Stimulated activated naive CD8-positive, alpha-beta T cell treated with anti-CD3 and anti-CD28 coated beads, Interleukin-15, Interleukin-2, amounts not matched to agents 100 U/mL and 50 U/mL, for 24 hours (primary cell): ENCODE measurements around the gene PI4KA.
"Not testable (repeated sequence)": the region's sequence is repeated elsewhere in the genome, so short reads cannot be mapped to it uniquely, and the experiment has no call there.

Experiments
- ATAC-seq: fragments of 150-1000 bp; cut with Tn5 transposase; one replicate; pipeline ENCODE4 v1.10.0; 2021
- DNase-seq: peaks from one replicate; pipeline ENCODE4 v3.0.0; 2021

The PI4KA gene

DNA sequence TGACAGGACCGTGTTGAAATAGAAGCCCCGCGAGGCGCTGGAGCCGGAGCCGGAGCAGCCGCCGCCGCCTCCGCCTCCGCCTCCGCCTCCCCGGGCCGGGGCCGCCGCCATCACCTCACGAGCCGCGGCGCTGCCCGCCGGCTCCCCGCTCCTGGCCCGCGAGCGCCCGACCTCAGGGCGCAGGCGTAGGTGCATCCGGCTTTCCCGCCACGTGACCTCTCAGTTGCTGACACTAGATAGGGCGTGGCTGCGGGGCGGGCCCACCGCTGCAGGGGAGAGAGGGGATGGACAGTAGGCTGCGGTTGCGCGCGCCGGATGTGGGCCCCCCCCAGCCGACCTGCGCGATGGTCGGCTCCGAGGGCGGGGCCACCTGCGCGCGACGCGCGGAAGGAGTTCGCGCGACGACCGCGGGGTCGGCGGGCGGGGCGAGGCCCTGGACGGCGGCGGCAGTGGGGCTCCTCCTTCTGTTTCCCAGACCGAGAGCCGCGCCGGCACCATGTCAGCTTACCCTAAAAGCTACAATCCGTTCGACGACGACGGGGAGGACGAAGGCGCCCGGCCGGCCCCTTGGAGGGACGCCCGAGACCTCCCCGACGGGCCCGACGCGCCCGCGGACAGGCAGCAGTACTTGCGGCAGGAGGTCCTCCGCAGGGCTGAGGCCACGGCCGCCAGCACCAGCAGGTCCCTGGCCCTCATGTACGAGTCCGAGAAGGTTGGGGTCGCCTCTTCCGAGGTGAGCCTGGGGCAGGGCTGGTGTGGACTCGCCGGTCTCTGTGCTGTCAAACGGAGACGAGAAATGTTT is at the start of gene PI4KA, which contains the start of gene SNAP29:
Gene PI4KA (minus strand): TSS at position 197 of the 802 bp plus-strand sequence. CDS start 86 bp downstream, at position 111.
Gene SNAP29 (plus strand): TSS at position 393 of the 802 bp plus-strand sequence. CDS start 104 bp downstream, at position 497.
- peak; percentile 96 for ATAC-seq
- DNase-seq: peak; percentile 99

DNA sequence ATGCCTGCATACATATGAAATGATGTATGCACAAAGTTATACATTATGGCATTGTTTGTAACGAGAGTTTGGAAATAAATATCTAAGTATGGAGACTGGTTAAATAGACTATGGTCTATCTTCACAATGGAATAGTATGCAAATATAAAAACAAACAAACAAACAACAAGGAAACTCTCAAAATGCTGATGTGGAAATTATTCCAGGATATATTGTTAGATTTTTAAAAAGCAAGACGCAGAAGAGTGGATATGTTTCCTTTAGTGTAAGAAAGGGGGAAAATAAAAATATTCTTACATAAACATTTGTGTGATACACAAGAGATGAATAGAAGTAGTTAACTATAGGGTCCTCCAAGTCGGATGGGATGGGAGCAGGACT is 47.8 kb upstream of the PI4KA start:
- DNase-seq (no peak), ATAC-seq (no peak)

GRCh38 chr22:20905415-20906386 is 47.1 kb upstream of the PI4KA start:
- DNase-seq (no peak), ATAC-seq (no peak)

DNA sequence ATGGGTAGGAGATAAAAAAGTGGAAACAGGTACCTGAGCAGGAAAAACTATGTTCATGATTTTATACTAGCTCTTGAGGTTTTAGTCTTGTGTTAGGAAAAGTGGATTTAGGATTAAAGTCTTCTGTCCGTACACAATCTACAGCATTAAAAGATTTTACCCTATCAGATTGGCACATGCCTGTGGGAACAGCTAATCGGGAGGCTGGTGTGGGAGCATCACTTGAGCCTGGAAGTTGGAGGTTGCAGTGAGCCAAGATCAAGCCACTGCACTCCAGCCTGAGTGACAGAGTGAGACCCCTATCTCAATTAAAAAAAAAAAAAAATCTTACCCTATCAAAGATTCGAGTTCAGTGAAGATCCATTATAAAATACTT is 46.4 kb upstream of the PI4KA start:
- DNase-seq: no peak
- ATAC-seq: no peak

GRCh38 chr22:20904008-20904979 is 45.7 kb upstream of the PI4KA start:
- no peak for DNase-seq
- no peak for ATAC-seq

GRCh38 chr22:20903093-20903492 is 44.5 kb upstream of the PI4KA start:
- no peak for ATAC-seq
- no peak for DNase-seq

GRCh38 chr22:20901093-20902033 is 42.8 kb upstream of the PI4KA start:
- not testable (repeated sequence) for ATAC-seq, DNase-seq

GRCh38 chr22:20899827-20900423 is 41.3 kb upstream of the PI4KA start:
- no peak for DNase-seq
- ATAC-seq: no peak

DNA sequence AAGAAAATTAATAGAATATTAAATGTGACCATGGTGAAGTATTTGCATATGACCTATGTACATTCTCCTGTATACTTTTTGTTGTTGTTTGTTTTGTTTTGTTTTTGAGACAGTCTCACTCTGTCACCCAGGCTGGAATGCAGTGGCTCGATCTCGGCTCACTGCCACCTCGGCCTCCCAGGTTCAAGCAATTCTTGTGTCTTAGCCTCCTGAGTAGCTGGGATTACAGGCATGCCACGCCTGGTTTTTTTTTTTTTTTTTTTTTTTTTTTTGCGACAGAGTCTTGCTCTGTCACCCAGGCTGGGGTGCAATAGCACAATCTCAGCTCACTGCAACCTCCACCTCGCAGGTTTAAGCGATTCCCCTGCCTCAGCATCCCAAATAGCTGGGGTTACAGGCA is 39.1 kb upstream of the PI4KA start:
- not testable (repeated sequence) for ATAC-seq, DNase-seq

DNA sequence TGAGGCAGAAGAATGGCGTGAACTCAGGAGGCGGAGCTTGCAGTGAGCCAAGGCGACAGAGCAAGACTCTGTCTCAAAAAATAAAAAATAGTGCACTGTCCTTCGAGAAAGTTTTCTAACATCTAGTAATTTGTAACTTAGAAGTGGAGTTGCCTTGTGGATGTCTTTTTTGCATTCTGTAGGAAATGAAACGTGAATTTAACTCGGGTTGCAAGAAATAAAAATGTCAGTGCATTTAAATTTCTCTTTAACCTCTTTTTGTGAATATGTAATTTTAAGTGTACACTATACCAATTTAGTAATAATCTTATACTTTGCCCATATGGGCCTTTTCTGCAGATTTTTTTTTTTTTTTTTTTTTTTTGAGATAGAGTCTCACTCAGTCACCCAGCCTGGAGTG is 32.4 kb upstream of the PI4KA start:
- ATAC-seq: no peak
- no peak for DNase-seq

GRCh38 chr22:20889904-20890540 is 31.4 kb upstream of the PI4KA start:
- ATAC-seq: no peak
- DNase-seq: no peak

DNA sequence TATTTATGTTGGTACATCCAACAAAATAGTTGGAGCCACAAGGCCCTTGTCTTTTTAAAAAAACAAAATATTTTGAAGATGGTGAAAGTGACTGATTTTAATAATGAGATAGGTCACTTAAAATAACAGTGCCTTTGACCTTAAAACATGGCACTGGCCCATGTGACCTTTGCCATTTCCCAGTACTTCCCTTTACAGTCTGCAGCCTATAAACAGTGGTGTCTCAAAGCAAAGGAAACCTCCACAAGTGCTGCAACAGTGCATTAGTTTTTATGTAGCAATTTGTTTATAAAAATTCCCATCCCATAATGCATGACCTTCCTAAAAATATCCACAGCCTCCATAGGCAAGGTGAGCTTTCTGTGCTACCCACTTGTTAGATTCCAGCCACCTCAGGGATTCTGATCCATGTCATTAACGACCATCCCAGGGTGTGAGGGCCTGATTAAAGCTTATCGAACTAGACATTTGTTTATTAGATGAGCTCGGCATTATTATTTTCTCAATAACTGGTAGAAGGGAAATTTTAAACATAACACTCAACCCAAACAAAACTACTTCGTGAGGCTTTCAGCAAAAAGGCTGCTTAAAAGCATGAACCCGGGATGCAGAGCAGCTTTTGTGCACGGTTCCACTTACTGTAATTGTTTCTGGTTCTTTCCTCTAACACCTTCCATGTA is 30.6 kb upstream of the PI4KA start:
- no peak for DNase-seq

DNA sequence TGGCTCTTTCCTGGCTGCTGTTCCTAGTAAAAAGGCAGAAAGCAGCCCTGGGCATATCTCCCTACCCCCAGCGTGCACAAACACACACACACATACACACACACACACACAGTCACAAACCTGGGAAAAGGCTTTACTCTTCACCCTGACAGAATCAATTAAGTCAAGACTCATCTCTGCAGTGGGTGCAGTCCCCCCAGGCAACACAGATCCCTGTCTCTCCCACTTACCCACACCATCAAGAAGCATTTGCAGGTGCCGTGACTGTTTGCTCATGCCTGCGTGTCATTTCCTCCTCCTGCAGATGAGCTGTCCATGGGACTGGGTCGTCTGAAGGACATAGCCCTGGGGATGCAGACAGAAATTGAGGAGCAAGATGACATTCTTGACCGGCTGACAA is 28.8 kb upstream of the PI4KA start:
- ATAC-seq (no peak), DNase-seq (no peak)

More for the DNA sequence above, 30.6 kb upstream of the PI4KA start:
- ATAC-seq: no peak

DNA sequence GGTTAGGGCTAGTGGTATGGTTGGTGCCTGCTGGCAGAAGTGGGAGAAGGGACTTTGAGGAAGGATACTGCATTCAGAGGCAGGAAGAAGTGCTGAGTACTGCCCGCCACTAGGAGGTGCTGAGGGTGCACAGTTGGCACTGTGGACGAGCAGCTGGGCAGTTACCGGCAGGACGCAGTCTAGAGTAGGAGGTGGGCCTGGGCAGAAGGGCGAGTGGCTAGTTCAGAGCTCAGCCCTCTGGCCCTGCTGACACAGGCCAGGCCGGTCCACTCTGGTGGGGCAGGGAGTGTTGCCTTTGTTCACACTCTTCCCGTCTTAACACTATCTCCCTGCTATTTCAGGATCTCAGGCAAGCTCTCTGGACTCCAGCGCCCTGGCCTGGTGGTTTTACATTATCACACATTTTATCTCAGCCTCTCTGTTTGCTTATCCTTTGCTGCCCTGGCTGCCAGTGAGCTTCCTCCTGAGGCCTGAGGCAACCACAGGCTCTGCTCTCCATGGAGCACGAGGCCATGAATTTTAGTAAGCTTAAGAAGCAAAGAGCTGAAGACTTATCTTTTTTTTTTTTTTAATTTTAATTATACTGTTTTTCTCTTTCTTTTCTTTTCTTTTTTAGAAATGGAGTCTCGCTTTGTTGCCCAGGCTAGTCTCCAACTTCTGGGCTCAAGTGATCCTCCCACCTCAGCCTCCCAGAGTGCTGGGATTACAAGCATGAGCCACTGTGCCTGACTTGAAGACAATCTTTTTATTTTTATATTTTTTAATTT is 27.1 kb upstream of the PI4KA start:
- ATAC-seq: peak; percentile 67
- peak; percentile 61 for DNase-seq

GRCh38 chr22:20885017-20885556 is 26.5 kb upstream of the PI4KA start:
- DNase-seq (no peak), ATAC-seq (no peak)

GRCh38 chr22:20884454-20884853 is 25.8 kb upstream of the PI4KA start:
- ATAC-seq (peak; percentile 3), DNase-seq (no peak)

DNA sequence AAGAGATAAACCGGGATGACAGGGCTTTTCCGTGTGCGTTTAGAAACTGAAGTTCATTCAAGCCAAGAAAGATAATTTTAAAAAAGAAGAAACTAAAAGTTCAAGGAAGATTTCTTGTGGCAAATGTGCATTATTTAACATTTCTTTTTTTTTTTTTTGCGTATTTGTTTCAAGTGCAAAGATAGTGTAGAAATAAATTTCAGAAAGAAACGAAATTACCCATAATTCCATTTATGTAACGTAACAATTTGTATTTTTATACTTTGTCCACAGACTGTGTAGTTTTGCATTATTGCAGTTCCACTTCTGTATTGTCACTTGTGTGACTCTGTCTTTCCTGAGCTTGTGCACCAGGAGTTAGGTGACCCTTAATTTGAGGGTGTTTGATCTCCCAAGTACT is 24.2 kb upstream of the PI4KA start:
- ATAC-seq (no peak), DNase-seq (no peak)
